GM06990 (cell line): Measurements from ENCODE around the gene RARA.

Experiments
- DNase-seq: peaks from one replicate; pipeline ENCODE4 v3.0.0-alpha.2; 2011; ENCODE audit not compliant: insufficient read length; ENCODE audit errors: extremely low read depth
- H3K27me3 ChIP-seq: replicated peaks from 2 replicates; pipeline ENCODE4 v1.6.0; 2011; ENCODE audit warnings: low read length; ENCODE audit not compliant: control insufficient read depth, insufficient read depth
- H3K36me3 ChIP-seq: 2 replicates; pipeline ENCODE4 v1.5.1; 2011; ENCODE audit warnings: low read length; ENCODE audit not compliant: control insufficient read depth, insufficient read depth
- H3K4me3 ChIP-seq: replicated peaks from 2 replicates; pipeline ENCODE4 v1.5.1; 2011; ENCODE audit warnings: low read depth, mild to moderate bottlenecking, control low read depth, low read length
- TF ChIP-seq, protein P1 (sequence below): IDR thresholded peaks from 2 replicates; pipeline ENCODE4 v1.5.1; 2011; ENCODE audit warnings: low read length, control low read depth, mild to moderate bottlenecking, inconsistent platforms; ENCODE audit not compliant: insufficient read depth, poor library complexity, severe bottlenecking

RARA gene

DNA sequence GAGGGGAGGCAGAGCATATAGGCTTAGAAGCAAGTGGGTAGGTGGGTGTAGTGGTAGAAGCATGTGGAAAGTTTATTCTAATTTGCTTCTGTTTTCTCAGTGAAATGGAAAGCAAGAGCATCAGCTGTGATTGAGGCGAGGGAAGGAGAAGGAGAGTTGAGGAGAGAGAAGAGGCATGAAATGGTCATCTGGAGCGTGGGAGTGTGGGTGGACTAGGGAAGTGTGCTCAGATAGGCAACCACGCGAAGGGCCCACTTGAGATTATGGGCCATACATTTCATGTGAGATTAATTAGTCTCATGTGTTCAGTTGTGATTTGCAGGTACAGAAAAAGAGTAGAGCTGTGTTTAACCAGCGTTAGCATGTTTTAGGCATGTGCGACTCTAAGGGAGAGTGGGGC is 42.1 kb upstream of the RARA start:
- TF ChIP-seq, protein P1, sequence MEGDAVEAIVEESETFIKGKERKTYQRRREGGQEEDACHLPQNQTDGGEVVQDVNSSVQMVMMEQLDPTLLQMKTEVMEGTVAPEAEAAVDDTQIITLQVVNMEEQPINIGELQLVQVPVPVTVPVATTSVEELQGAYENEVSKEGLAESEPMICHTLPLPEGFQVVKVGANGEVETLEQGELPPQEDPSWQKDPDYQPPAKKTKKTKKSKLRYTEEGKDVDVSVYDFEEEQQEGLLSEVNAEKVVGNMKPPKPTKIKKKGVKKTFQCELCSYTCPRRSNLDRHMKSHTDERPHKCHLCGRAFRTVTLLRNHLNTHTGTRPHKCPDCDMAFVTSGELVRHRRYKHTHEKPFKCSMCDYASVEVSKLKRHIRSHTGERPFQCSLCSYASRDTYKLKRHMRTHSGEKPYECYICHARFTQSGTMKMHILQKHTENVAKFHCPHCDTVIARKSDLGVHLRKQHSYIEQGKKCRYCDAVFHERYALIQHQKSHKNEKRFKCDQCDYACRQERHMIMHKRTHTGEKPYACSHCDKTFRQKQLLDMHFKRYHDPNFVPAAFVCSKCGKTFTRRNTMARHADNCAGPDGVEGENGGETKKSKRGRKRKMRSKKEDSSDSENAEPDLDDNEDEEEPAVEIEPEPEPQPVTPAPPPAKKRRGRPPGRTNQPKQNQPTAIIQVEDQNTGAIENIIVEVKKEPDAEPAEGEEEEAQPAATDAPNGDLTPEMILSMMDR, result no peak
- Histone ChIP-seq H3K27me3 (no peaks in the 10 kb centered on the region), H3K4me3 (no peak overlapping the region), H3K36me3 (peaks cover 10% of the 10 kb centered on the region)
- DNase-seq, result no peak

DNA sequence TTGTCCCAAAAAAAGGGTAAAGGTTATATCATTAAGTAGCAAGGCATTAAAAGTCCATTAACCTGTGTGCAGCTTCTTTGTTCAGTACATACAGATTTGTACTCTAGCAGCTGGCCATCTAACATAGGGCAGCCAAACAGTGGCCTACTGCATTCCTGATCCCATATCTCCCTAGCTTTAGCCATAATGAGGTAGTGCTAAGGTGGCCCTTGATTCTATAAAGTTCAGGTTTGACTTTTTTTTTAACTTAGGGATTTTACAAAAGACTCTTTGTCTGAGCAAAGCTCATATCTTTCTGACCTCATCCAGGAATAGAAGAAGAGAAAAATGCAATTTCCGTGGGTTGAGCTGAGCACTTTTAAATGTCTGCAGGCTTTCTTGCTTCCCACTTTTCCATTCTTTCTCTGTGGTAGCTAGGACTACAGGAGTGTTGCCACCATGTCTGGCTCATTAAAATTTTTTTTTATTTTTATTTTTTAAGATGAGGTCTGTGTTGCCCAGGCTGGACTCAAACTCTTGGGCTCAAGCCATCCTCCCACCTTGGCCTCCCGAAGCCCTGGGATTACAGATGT is 40.8 kb upstream of the RARA start:
- Histone ChIP-seq H3K27me3 (no peaks in the 10 kb centered on the region), H3K36me3 (peaks cover 10% of the 10 kb centered on the region), H3K4me3 (no peak overlapping the region)
- no peak for DNase-seq
- TF ChIP-seq, protein P1, result no peak

DNA sequence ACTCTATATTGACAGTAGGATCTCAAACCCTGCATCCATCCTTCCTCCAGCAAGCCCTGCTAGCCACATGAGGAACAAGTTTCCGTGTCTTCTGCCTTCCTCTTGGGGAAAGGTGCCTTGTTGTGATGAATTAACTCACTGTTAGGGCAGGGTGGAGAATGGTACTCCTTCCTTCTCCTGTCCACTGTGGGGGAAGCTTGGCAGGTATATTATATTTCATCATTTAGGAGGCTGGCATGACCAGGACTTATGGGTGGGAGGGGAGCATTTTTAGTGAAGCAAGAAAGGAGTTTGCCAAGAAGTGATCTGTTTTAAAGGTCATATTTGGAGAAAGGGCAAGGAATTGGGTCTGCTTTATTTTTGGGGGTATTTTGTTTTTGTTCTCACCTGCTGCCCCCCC is 30.6 kb upstream of the RARA start:
- Histone ChIP-seq H3K36me3 (peaks cover 22% of the 10 kb centered on the region), H3K4me3 (no peak overlapping the region), H3K27me3 (no peaks in the 10 kb centered on the region)
- TF ChIP-seq, protein P1, result no peak
- DNase-seq, result no peak

DNA sequence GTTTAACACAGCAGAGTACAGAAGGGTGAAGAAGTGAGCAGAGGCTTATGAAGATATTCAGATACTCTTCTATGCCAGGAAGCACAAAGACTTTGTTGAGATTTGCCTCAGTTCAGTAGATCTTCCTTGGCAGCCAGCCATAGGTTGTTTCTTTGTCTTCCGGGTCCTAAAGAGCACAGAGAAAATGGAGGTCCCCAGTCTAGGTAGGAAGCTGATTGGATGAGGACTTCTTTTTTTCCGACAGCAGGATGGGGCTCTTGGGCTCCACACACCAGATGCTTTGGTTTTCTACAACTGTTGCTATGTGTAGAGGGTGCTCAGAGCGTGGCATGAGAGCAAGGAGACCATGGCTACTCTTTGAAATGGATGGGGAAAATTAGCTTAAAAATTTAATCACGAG is 29.6 kb upstream of the RARA start:
- TF ChIP-seq, protein P1, result no peak
- no peak overlapping the region for H3K4me3 ChIP-seq
- no peaks in the 10 kb centered on the region for H3K27me3 ChIP-seq
- H3K36me3 ChIP-seq, result peaks cover 18% of the 10 kb centered on the region
- no peak for DNase-seq

GRCh38 chr17:40281663-40282062 is 27.3 kb upstream of the RARA start:
- DNase-seq, result no peak
- TF ChIP-seq, protein P1, result no peak
- Histone ChIP-seq H3K36me3 (peaks cover 16% of the 10 kb centered on the region), H3K27me3 (no peaks in the 10 kb centered on the region), H3K4me3 (no peak overlapping the region)

DNA sequence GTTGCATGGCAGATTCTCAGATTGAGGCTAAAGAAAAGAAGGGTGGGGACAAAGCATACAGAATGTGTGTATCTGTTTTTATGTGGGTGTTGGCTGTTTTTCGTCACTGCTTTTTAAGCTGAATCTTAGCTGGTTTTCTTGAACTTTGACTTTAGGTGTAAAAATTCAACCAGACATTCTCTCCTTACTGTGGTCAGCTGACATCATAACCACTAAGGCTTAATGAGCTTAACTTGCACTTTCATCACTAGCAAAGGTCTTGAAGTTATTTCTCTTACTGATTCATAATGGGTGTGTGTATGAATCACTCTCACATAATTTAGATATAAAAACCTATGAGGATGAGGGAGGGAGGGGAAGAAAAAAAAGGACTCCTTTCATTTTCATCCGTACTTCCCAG is 25.3 kb upstream of the RARA start:
- no peaks in the 10 kb centered on the region for H3K27me3 ChIP-seq
- no peak for DNase-seq
- H3K36me3 ChIP-seq, result peaks cover 12% of the 10 kb centered on the region
- TF ChIP-seq, protein P1, result no peak
- H3K4me3 ChIP-seq, result no peak overlapping the region
